HG03432 (cell line): Measurements from ENCODE around the gene TEFM.
"Not testable (repeated sequence)": the region's sequence is repeated elsewhere in the genome, so short reads cannot be mapped to it uniquely, and the experiment has no call there.

Source experiments
- ATAC-seq: cut with Tn5 transposase; IDR thresholded peaks from one replicate; pipeline ENCODE4 v1.9.1; 2021; ENCODE audit warnings: mild to moderate bottlenecking, moderate library complexity; ENCODE audit not compliant: unreplicated experiment

The TEFM gene, protein sequence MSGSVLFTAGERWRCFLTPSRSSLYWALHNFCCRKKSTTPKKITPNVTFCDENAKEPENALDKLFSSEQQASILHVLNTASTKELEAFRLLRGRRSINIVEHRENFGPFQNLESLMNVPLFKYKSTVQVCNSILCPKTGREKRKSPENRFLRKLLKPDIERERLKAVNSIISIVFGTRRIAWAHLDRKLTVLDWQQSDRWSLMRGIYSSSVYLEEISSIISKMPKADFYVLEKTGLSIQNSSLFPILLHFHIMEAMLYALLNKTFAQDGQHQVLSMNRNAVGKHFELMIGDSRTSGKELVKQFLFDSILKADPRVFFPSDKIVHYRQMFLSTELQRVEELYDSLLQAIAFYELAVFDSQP

GRCh38 chr17:30906101-30906911 lies at the start of gene TEFM:
TEFM (minus strand) TSS chr17:30906238; CDS start chr17:30906198, 40 bp downstream.
- ATAC-seq = peak; percentile 91

DNA sequence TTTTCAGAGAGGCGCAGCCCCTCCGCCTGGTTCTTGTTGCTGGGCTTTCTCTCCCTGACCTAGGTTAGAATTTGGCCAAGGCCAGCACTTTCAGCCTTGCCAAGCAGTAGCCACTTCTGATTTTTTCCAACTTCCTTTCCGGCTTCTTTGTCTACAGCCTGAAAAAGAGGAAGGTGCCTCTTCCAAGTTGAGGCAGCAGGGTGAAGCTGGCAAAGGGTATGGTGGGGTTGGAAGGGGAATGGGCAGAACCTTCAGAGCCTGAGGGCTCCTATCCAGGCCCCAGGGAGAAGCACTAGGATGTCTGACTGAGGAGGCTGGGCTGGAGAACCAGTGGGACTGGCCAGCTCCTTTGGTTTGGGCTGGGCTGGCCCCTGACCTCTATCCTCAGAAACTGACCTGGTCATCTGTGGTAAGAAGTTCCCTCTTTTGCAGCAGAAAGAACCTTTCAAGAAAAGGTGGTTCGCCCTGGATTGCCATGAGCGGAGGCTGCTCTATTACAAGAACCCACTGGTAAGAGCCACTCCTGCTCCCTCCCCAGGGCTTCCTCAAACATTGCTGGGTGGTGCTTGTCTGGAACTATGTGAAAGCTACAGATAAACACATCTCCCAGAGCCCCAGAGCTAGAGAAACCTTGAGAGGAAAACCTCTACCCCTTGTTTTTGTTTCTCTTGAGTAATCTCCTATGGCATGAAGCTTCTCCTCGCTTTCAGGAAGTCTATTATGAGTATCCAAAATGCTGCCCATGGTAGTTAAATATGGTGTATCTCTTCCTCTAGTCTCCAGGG lies 48.2 kb upstream of the TEFM start:
- no peak for ATAC-seq

DNA sequence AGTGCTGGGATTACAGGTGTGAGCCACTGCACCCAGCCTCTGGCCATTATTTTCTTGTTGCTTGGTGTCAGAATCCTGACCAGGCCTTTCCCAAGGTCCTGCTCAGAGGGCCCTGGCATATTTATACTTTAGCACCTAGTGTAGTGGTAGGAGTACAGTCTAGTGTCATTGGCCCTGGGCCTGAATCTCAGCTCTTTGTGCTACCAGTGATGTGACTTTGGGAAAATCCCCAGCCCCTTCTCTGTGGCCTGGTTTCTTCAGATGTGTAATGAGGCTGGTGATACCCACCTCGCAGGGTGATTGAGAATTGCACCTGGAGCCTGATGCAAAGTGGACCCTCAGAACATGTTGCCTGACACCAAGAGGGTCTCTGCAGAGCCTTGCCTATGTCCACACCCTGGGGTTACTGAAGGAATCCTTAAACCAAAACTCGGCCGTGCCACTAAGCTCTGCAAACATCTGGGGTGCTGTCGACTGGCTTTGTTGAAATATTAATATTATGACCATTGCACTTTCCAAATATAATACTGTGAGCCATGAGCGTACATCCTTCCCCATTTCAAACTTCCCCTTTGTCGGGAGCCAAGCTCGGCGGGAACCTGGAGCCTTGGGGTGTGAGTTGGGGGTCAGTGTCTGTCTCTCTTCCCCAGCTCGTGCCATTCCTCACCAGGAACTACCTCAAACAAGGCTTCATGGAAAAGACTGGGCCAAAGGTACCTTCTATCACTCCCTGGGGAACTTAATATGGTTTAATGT lies 46.8 kb upstream of the TEFM start:
- no peak for ATAC-seq

GRCh38 chr17:30950669-30951399 lies 44.8 kb upstream of the TEFM start:
- no peak for ATAC-seq

- ATAC-seq = no peak
These were observed 44.2 kb upstream of the TEFM start for GRCh38 chr17:30950189-30950588.

GRCh38 chr17:30947796-30948195 lies 41.8 kb upstream of the TEFM start:
- ATAC-seq = no peak

- ATAC-seq = no peak
These were observed 36.5 kb upstream of the TEFM start for GRCh38 chr17:30942308-30943079.

GRCh38 chr17:30939051-30939689 lies 33.1 kb upstream of the TEFM start:
- ATAC-seq = no peak

DNA sequence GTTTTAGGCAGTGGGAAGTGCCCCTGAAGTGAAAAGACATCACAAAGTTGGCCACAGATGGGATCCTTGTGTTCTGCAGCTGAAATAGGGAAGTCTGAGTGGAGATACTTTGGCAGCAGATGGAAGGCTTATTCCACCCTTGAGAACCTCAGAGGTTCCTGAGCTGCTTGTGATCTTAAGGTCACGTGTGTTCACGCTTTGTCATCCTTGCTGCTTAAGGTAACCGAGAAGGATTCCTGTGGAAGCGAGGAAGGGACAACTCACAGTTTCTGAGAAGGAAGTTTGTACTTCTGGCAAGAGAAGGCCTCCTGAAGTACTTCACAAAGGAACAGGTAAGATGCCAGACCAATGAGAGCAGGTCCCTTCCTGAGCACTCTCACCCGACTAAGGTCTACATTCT lies 27.9 kb upstream of the TEFM start:
- no peak for ATAC-seq

DNA sequence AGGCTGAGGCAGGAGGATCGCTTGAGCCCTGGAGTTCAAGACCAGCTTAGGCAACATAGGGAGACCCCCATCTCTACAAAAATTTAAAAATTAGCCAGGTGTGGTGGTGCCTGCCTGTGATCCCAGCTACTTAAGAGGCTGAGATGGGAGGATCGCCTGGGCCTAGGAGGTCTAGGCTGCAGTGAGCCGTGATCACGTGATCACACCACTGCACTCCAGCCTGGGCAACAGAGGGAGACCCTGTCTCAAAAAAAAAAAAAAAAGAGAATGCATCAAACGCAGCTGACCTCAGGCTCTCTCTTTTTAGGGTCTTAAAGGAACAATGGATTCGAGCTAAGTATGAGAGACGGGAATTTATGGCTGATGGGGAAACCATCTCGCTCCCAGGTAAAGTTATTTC lies 25.5 kb upstream of the TEFM start:
- not testable (repeated sequence) for ATAC-seq

GRCh38 chr17:30930495-30930894 lies 24.5 kb upstream of the TEFM start:
- ATAC-seq = no peak

- not testable (repeated sequence) for ATAC-seq
These were observed 23.8 kb upstream of the TEFM start for GRCh38 chr17:30929861-30930260.

DNA sequence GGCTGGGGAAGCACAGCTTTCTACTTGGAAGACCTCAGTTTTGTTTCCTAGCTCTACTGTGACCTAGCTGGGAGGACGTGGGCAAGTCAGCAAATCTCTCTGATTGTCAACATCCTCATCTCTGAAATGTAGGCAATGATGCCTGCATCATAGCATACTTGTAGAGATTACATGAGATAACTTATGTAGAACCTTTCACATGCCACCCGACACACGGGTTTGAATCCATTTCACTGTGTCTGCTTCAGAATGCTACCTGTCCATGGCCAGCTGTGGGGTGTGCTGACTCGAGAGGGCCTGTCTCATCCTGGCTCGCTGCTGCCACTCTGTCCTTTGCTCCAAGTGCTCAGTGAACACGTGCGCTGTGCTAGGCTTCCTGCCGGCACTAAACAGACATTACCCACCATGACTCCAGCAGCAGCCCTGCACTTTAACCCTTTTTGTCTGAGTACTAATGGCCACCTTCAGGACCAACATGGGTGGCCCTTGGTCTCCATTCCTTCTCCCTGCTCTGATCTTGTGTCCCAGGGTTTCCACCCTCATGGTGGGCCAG lies 23.1 kb upstream of the TEFM start:
- no peak for ATAC-seq

- no peak for ATAC-seq
These were observed 22.5 kb upstream of the TEFM start for GRCh38 chr17:30928584-30928983.

GRCh38 chr17:30927756-30928155 lies 21.7 kb upstream of the TEFM start:
- ATAC-seq = no peak

DNA sequence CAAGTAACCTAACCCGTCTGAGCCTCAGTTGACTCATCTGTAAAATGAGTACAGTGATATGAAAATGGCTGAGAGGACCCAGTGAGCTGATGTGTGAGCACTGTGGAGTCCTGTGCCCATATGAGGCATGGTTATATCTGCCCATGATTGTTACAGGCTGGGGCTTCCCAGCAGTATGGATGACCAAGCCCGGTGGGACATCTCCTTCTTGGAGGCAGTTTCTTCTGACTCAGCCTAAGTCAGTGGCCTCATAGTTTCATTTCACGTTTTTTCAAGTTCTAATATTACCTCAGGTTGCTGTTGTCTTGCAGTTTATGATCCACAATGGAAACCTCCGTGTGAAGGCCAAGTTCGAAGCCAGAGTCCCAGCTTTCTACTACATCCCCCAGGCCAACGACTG lies 20.5 kb upstream of the TEFM start:
- no peak for ATAC-seq

GRCh38 chr17:30924341-30924740 lies 18.3 kb upstream of the TEFM start:
- ATAC-seq = no peak

GRCh38 chr17:30922235-30923030 lies 16.4 kb upstream of the TEFM start:
- ATAC-seq = no peak
